Neural crest cell (in vitro differentiated cells): ENCODE measurements around the gene MYO9B. TPM values are rescaled to one million over a fixed set of nuclear protein-coding genes. Genes with fewer than 3 reads are reported as not detected.
A peak's percentile ranks its signal among the peaks of the same experiment; 100 is the strongest.

Experiments
- DNase-seq: peaks from one replicate; pipeline ENCODE4 v3.0.0; 2021; ENCODE audit warnings: low read depth, mixed read lengths, low spot score
- H3K27ac Mint-ChIP-seq: one replicate; pipeline ENCODE4 v1.8.0; 2021; ENCODE audit warnings: mild to moderate bottlenecking, mixed read lengths; ENCODE audit not compliant: unreplicated experiment
- H3K27me3 Mint-ChIP-seq: 2 replicates; pipeline ENCODE4 v1.8.0; 2021; ENCODE audit warnings: low read depth, mild to moderate bottlenecking, mixed read lengths
- H3K36me3 Mint-ChIP-seq: 2 replicates; pipeline ENCODE4 v1.8.0; 2021; ENCODE audit warnings: low read depth, mild to moderate bottlenecking, mixed read lengths
- H3K4me1 Mint-ChIP-seq: 2 replicates; pipeline ENCODE4 v1.8.0; 2021; ENCODE audit warnings: mixed read lengths
- H3K4me3 Mint-ChIP-seq: one replicate; pipeline ENCODE4 v1.8.0; 2021; ENCODE audit warnings: mild to moderate bottlenecking, mixed read lengths
- H3K9me3 Mint-ChIP-seq: 2 replicates; pipeline ENCODE4 v1.8.0; 2021; ENCODE audit warnings: mixed read lengths
- CTCF ChIP-seq: fragments of 200-600 bp; sonication (generic); conservative IDR thresholded peaks from 2 replicates; pipeline ENCODE4 v1.5.0; 2021; ENCODE audit warnings: antibody characterized with exemption, mild to moderate bottlenecking
- total RNA-seq: library from RNA; stranded (reverse); gene quantifications from 2 replicates; pipeline ENCODE4 v1.2.1, GENCODE V29; 2021

The MYO9B gene
- total RNA-seq, 1 donor from 2014 or later, result 113 TPM

DNA sequence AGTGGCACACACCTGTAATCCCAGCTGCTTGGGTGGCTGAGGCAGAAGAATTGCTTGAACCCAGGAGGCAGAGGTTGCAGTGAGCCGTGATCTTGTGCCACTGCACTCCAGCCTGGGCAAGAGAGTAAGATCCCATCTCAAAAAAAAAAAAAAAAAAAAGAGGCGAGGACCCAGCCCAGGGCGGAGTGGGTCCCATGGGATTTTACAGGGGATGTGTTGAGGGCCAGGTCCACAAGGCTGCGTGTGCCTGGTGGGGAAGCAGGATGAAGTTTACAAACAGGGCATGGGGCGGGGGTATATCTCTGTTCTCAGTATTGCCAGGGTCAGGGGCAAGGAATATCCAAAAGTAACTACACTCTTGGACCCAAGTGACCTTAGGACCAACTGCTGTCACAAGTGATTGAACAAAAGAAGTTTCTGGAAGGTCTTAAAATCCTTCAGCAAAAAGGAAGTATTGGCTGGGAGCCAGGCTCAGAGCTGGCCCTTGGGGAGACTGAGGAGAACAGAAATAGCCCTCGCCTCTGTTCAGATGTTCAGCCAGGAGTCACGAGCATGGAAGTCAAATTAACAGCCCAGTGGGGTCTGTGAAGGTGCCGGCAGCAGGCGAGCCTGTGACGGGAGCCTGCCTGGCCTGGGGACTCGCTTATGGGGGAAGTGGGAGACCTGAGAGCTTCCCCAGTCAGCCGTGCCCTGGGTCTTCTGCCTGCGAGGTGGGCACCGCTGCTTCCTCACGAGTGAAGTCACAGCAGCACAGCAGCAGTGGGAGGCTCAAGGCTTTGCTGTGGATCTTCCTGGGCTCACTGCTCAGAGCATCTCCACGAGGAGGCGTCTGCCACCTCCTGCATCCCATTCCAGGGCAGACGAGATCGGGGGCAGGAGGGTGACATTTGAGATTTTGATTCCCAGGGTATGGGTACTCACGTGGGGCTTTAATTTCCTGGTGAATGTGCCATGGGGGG, 6.4 kb downstream of the MYO9B start:
- H3K27ac Mint-ChIP-seq, result no peak overlapping the region
- no peaks in the 10 kb centered on the region for H3K27me3 Mint-ChIP-seq
- H3K9me3 Mint-ChIP-seq, result no peaks in the 10 kb centered on the region
- H3K4me1 Mint-ChIP-seq, result peaks cover 45% of the 10 kb centered on the region
- H3K36me3 Mint-ChIP-seq, result no peaks in the 10 kb centered on the region
- TF ChIP-seq CTCF, result no peak
- no peak for DNase-seq
- peak overlapping the region; percentile 27 for H3K4me3 Mint-ChIP-seq

- Mint-ChIP-seq H3K27me3 (no peaks in the 10 kb centered on the region), H3K4me1 (peaks cover 36% of the 10 kb centered on the region), H3K27ac (no peak overlapping the region), H3K4me3 (peak overlapping the region; percentile 45), H3K36me3 (no peaks in the 10 kb centered on the region), H3K9me3 (no peaks in the 10 kb centered on the region)
- no peak for TF ChIP-seq CTCF
- DNase-seq, result peak; percentile 55
Measured at GRCh38 chr19:17086120-17086519, 10.5 kb downstream of the MYO9B start.

DNA sequence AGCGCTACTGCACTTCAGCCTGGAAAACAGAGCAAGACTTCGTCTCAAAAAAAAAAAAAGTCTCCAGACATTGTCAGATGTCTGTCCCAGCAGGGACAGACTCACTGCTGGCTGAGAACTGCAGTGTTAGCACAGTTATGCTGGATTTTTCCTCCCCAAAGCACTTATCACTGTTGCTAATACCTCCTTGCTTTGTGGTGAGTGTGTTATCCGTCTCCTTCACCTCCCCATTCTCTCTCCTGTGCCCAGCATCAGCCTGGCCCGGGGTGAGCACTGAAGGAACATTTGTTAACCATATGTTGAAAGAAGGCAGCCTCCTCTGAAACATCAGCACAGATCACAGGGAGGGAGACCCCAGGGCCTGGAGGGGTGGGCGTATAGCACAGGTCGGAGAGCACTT, 11.3 kb downstream of the MYO9B start:
- no peaks in the 10 kb centered on the region for H3K27me3 Mint-ChIP-seq
- H3K9me3 Mint-ChIP-seq, result no peaks in the 10 kb centered on the region
- H3K27ac Mint-ChIP-seq, result peak overlapping the region; percentile 45
- H3K4me3 Mint-ChIP-seq, result no peak overlapping the region
- H3K36me3 Mint-ChIP-seq, result no peaks in the 10 kb centered on the region
- no peak for TF ChIP-seq CTCF
- H3K4me1 Mint-ChIP-seq, result peaks cover 36% of the 10 kb centered on the region
- no peak for DNase-seq

- Mint-ChIP-seq H3K27ac (no peak overlapping the region), H3K36me3 (no peaks in the 10 kb centered on the region), H3K9me3 (no peaks in the 10 kb centered on the region), H3K4me1 (peaks cover 36% of the 10 kb centered on the region), H3K4me3 (no peak overlapping the region), H3K27me3 (no peaks in the 10 kb centered on the region)
- TF ChIP-seq CTCF, result no peak
- DNase-seq, result no peak
Measured at GRCh38 chr19:17088552-17088951, 13.0 kb downstream of the MYO9B start.

GRCh38 chr19:17090583-17090982, 15.0 kb downstream of the MYO9B start:
- Mint-ChIP-seq H3K27me3 (no peaks in the 10 kb centered on the region), H3K27ac (no peak overlapping the region), H3K36me3 (peaks cover 4% of the 10 kb centered on the region), H3K4me3 (no peak overlapping the region), H3K9me3 (peaks cover 3% of the 10 kb centered on the region), H3K4me1 (peaks cover 34% of the 10 kb centered on the region)
- DNase-seq, result no peak
- TF ChIP-seq CTCF, result no peak
